Right lobe of liver (tissue), 6 donors: ENCODE measurements around the gene C18orf63. TPM values are rescaled to one million over a fixed set of nuclear protein-coding genes. Genes with fewer than 3 reads are reported as not detected.
"Not testable (repeated sequence)": the region's sequence is repeated elsewhere in the genome, so short reads cannot be mapped to it uniquely, and the experiment has no call there.

ENCODE experiments used
- ATAC-seq, 4 donors: fragments of 200-7000 bp; cut with Tn5 transposase; one replicate each; pipeline ENCODE4 v1.9.1; 2020; ENCODE audit warnings: mild to moderate bottlenecking in 4 of 4, moderate library complexity in 4 of 4
- DNase-seq, 3 donors: peaks; one replicate each; pipeline ENCODE4 v3.0.0-alpha.2; 2020
- H3K27ac ChIP-seq, 3 donors: fragments of 200-600 bp; one replicate each; pipeline ENCODE4 v1.8.0; 2022
- H3K27me3 ChIP-seq, 2 donors: fragments of 200-600 bp; one replicate each; pipeline ENCODE4 v1.8.0; 2022
- H3K36me3 ChIP-seq, 4 donors: fragments of 200-600 bp; sonication (generic) in 1 of 4; one replicate each; pipeline versions ENCODE4 v1.5.1 to v1.8.0; 2017 to 2022; ENCODE audit warnings: control low read depth in 1 of 4
- H3K4me1 ChIP-seq, 4 donors: fragments of 200-600 bp; sonication (generic) in 1 of 4; one replicate each; pipeline versions ENCODE4 v1.5.1 to v1.8.0; 2017 to 2022; ENCODE audit warnings: control low read depth in 1 of 4
- H3K4me3 ChIP-seq, 3 donors: fragments of 200-600 bp; one replicate each; pipeline ENCODE4 v1.8.0; 2022
- H3K9me3 ChIP-seq, 4 donors: fragments of 200-600 bp; sonication (generic) in 1 of 4; one replicate each; pipeline versions ENCODE4 v1.5.1 to v1.8.0; 2017 to 2022; ENCODE audit warnings: control low read depth in 1 of 4
- POLR2A ChIP-seq: fragments of 450-650 bp; IDR thresholded peaks from one replicate; pipeline ENCODE4 v1.6.1; 2017; ENCODE audit warnings: antibody characterized with exemption, mild to moderate bottlenecking
- whole genome bisulfite sequencing: methylation state at CpG from one replicate; pipeline ENCODE4 v1.1.6; 2018; ENCODE audit warnings: low coverage, low lambda C conversion rate; ENCODE audit not compliant: insufficient coverage; ENCODE audit errors: missing lambda C conversion rate; 5-methylcytosine and 5-hydroxymethylcytosine counted together
- intact Hi-C, 2 donors: fragments of 100-400 bp; cut with DNase I; formaldehyde crosslinking; loops; one replicate each; pipeline versions ENCODE4 v1.11.2 to v1.14.1; 2022
- total RNA-seq, 6 experiments: library from RNA; depleted of rRNA in 2 of 6; stranded (reverse); fragments of >200 nt in 2 of 6; fragmentation: NEBNext Ultra II Directional in 3 of 6; extraction: Animal tissue kit (Norgen Biotek cat#: 25700) in 3 of 6; gene quantifications; one replicate each; pipeline versions ENCODE4 v1.1.0 to v1.2.4, GENCODE V29; 2016 to 2023
- TF ChIP-seq, protein P1 (sequence below), 4 donors: fragments of 200-600 bp in 3 of 4; fragments of 450-650 bp in 1 of 4; IDR thresholded peaks; one replicate each; pipeline versions ENCODE4 v1.5.1 to v1.8.0; 2016 to 2022; ENCODE audit warnings: antibody characterized with exemption in 4 of 4, mild to moderate bottlenecking in 2 of 4
- donor health status: DM: no; HTN: yes; CAD: no.
- donor health status: DM: no; HTN: no; CAD: no.
- donor health status: DM: no; HTN: no; CAD: no.
- donor health status: DM: no; HTN: yes; CAD: no.
- donor health status: DM: no; HTN: yes; CAD: no.

Gene C18orf63
- total RNA-seq, 6 experiments from 2014 or later: not detected

DNA sequence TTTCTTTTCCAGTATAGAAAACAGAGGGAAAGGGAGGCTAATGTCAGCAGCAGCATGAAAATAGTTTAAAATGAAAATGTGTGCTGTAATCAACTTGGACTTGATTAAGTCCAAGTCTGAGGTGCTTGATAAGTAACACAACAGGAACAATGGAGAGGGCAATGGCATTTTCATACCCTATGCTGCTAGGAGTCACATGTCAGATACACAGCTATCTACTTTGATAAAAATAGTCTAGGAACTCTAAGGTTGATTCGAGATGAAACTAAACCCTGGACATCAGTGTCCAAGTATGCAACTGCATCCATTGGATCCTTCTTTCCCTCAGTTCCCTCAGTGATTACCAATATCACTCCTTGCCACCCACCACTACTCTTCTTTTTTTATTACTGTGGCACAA is 4.6 kb upstream of the C18orf63 start:
- intact Hi-C loops: no loop called here
- H3K27me3 ChIP-seq: no peaks in the 10 kb centered on the region
- DNase-seq (no peak), ATAC-seq (no peak)
- H3K4me3 ChIP-seq: no peak overlapping the region
- 57% methylated on average over 1 of the region's 1 CpG for WGBS
- no peak for TF ChIP-seq POLR2A
- TF ChIP-seq, protein P1, sequence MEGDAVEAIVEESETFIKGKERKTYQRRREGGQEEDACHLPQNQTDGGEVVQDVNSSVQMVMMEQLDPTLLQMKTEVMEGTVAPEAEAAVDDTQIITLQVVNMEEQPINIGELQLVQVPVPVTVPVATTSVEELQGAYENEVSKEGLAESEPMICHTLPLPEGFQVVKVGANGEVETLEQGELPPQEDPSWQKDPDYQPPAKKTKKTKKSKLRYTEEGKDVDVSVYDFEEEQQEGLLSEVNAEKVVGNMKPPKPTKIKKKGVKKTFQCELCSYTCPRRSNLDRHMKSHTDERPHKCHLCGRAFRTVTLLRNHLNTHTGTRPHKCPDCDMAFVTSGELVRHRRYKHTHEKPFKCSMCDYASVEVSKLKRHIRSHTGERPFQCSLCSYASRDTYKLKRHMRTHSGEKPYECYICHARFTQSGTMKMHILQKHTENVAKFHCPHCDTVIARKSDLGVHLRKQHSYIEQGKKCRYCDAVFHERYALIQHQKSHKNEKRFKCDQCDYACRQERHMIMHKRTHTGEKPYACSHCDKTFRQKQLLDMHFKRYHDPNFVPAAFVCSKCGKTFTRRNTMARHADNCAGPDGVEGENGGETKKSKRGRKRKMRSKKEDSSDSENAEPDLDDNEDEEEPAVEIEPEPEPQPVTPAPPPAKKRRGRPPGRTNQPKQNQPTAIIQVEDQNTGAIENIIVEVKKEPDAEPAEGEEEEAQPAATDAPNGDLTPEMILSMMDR (IDR thresholded peaks at IDR 0.05): no peak
- H3K27ac ChIP-seq: no peak overlapping the region
- H3K36me3 ChIP-seq: no peaks in the 10 kb centered on the region
- no peaks in the 10 kb centered on the region for H3K9me3 ChIP-seq
- no peaks in the 10 kb centered on the region for H3K4me1 ChIP-seq

DNA sequence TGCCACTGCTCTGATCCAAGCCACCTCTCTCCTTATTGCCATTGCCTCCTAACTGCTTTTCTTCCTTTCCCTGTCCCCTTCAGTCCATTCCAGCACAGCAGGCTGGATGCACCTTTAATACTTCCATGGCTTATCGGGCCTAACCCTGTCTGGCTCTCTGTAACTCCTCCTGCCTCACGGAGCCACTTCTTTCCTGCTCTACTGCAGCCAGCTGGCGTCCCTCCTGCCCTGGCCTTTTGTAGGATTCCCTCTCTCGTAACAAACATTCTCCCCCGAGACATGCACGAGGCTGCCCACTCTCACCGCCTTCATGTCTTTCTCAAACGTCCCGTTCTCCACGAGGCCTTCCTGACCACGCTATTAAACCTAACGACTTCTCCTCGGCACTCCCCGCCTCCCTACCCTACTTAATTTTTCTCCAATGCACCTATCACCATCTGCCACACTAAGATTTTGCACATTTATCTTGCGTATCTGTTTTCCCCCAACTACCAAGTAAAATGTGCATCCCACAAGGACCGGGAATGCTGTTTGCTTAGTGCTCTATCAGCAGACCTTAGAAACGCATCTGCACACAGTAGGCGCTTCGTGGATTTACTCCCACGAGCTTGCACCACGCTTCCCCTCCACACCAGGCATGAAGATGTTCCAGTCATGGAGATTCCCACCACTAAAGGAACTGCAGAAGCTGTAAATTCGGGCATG is 728 bp upstream of the C18orf63 start:
- H3K9me3 ChIP-seq: no peaks in the 10 kb centered on the region
- H3K4me3 ChIP-seq: no peak overlapping the region
- no peak overlapping the region for H3K27ac ChIP-seq
- 87% methylated on average over 17 of the region's 22 CpGs for whole genome bisulfite sequencing
- DNase-seq: no peak
- H3K4me1 ChIP-seq: peaks cover 0 to 12% (median 2%) of the 10 kb centered on the region in 4 donors
- H3K36me3 ChIP-seq: no peaks in the 10 kb centered on the region
- no peak for TF ChIP-seq POLR2A
- TF ChIP-seq, protein P1 (IDR thresholded peaks at IDR 0.05): no peak
- no peak for ATAC-seq
- intact Hi-C loops: no loop called here
- H3K27me3 ChIP-seq: no peaks in the 10 kb centered on the region

GRCh38 chr18:74316257-74317170 is 875 bp downstream of the C18orf63 start:
- intact Hi-C loops: no loop called here
- ATAC-seq (peak; percentile 45 to 96 (median 72)), DNase-seq (no peak)
- TF ChIP-seq, protein P1 (IDR thresholded peaks at IDR 0.05): no peak
- TF ChIP-seq POLR2A: no peak
- Histone ChIP-seq H3K27me3 (no peaks in the 10 kb centered on the region), H3K4me3 (no peak overlapping the region), H3K4me1 (peaks cover 0 to 12% (median 2%) of the 10 kb centered on the region in 4 donors), H3K27ac (no peak overlapping the region), H3K9me3 (no peaks in the 10 kb centered on the region), H3K36me3 (no peaks in the 10 kb centered on the region)
- 57% methylated on average over 16 of the region's 29 CpGs for WGBS

- no peak for TF ChIP-seq POLR2A
- TF ChIP-seq, protein P1 (IDR thresholded peaks at IDR 0.05): no peak
- 51% methylated on average over 2 of the region's 2 CpGs for WGBS
- Histone ChIP-seq H3K9me3 (no peaks in the 10 kb centered on the region), H3K27ac (no peak overlapping the region), H3K4me1 (peaks cover 0 to 8% (median 3%) of the 10 kb centered on the region in 4 donors), H3K4me3 (no peak overlapping the region), H3K36me3 (no peaks in the 10 kb centered on the region), H3K27me3 (no peaks in the 10 kb centered on the region)
- no peak for DNase-seq
- peak in 1 of 4 donors; percentile 27 for ATAC-seq
- intact Hi-C loops: no loop called here
Measured at GRCh38 chr18:74326231-74326630, 10.6 kb downstream of the C18orf63 start.

DNA sequence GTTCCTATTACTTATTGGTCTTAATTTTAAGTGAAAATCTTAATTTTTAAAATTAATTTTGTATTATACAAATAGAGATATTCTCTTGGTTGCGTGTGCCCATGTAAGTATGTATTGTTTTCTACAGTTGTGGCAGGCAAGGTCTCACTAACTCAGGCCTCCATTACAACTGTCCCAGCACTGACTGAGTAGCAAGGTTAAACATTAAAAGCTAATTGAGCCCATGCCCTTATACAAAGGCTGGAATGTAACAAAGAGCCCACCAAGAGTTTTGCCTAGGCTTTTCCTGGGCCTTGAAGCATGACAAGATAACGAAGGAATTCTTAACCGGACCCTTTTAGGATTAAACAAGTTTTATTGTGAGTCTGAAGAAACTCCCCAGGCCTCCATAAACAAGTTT is 11.2 kb downstream of the C18orf63 start:
- WGBS: 96% methylated on average over 3 of the region's 3 CpGs
- not testable (repeated sequence) for ATAC-seq, DNase-seq

More for the DNA sequence above, 11.2 kb downstream of the C18orf63 start:
- H3K27ac ChIP-seq, intact Hi-C loops, H3K27me3 ChIP-seq, H3K9me3 ChIP-seq, H3K36me3 ChIP-seq, H3K4me1 ChIP-seq, H3K4me3 ChIP-seq: not testable (repeated sequence)
